GM18909 (cell line): ENCODE results near the gene SLX4.

Experiments used
- ATAC-seq: cut with Tn5 transposase; IDR thresholded peaks from one replicate; pipeline ENCODE4 v1.9.1; 2021; ENCODE audit warnings: mild to moderate bottlenecking; ENCODE audit not compliant: unreplicated experiment, poor library complexity

Gene SLX4

DNA sequence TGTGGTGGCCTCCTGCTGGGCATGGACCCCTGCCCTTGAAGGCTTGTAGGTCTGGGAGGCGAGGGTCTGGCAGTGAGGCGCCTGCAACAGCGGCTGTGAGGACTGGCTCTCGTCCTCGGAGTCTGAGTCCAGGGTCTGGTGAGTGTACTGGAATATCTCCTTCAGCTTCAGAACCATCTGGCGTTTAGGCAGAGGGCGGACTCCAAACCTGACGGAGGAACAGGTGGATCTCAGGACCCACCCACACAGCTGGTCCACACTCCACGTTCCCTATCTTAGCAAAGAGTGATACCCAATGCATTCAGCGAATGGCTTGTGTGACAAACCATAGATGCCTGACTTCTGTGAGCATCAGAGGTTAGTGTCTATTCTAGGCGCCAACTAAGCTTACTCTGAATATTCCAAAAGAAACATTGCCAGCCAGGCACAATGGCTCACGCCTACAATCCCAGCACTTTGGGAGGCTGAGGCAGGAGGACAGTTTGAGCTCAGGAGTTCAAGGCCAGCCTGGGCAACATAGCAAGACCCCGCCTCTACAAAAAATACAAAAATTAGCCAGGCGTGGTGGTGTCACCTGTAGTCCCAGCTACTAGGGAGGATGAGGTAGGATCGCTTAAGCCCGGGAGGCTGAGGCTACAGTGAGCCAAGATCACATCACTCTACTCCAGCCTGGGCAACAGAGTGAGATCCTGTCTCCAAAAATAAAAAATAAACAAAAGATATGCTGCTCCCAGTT is 27.9 kb downstream of the SLX4 start:
- ATAC-seq: no peak

- ATAC-seq: no peak
These were observed 28.9 kb downstream of the SLX4 start for GRCh38 chr16:3582276-3583165.

DNA sequence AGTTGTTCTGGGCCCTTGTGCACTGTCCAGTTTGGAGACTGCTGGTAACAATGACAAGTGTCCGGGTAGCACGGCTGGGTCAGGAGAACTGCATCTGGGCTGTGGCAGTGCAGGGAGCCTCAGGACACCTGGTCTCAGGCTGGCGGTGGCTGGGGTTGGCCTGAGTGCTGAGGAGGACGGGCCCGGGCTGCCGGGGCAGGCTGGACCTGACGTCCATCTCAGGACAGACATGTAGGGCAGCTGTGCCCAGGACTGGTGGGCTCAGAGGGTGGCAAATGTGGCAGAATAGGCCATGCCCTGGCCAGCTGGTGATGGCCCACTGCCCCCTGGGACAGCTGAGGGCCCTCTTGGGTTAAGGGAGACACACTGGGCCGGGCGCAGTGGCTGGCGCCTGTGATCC is 30.0 kb downstream of the SLX4 start:
- ATAC-seq: no peak

- ATAC-seq: no peak
These were observed 30.7 kb downstream of the SLX4 start for GRCh38 chr16:3580686-3581085.

GRCh38 chr16:3580251-3580651 is 31.2 kb downstream of the SLX4 start:
- ATAC-seq: no peak

DNA sequence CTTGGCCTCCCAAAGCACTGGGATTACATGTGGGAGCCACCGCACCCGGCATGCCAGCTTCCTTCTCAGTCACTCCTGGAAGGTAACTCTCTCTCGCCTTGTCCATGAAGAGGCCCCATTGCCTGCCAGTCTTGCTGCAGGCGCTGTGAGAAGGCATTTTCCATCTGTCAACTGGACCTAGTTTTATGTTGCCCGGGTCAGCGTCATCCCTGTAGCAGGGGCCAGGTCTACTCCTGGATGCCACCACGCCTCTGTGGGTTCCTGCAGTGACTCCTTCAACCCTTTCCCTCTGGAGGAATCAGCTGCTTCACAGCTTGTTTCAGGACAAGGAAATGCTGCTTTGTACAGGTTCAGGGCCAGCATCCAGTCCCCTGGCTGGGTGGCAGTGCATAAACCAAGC is 31.6 kb downstream of the SLX4 start:
- no peak for ATAC-seq

GRCh38 chr16:3578610-3579551 is 32.5 kb downstream of the SLX4 start:
- ATAC-seq: peak; percentile 74

GRCh38 chr16:3578121-3578520 is 33.3 kb downstream of the SLX4 start:
- no peak for ATAC-seq

DNA sequence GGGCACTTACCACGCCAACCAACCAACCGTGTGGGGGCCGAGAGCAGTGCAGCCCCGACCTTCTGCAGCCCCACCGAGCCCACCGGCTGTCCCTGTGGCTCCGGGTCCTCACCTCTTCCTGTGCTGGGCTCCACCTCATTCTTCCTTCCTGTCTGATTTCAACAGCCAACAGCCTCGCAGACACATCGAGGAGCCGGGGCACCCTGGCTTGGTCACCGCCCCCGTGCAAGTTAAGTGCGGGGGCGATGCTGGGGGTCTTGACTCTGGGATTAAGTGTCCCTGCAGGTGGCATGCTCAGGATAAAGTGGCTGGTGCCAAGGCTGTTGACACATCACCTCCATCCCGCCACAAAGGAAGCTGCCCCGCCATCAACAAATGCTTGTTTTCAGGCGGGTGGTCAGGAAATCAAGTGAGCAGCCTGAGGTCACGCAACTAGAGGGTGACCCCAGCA is 34.1 kb downstream of the SLX4 start, which contains the start of gene NLRC3:
NLRC3 (minus strand) TSS at position 102 of the 451 bp plus-strand sequence. CDS start 12,367 bp downstream, outside the sequence.
- ATAC-seq: no peak

DNA sequence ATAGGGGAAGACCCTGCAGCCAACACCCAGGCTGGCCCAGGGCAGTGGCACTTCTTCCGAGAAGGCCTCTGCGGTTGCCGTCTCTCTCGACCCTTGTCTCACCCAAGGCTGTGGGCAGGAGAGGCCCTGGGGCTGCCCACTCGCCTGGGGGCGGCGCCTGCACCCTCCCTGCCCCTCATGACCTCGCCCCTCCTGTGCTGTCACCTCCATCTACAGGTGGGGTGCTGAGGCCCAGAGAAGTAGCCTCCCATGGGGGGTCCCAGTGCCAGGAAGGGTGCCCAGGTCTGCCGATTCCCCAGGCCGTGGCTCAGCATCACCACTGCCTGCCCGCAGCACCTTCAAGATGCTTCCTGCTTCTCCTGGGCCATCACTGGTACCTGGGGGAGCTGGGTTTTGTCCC is 35.2 kb downstream of the SLX4 start:
- ATAC-seq: no peak

- no peak for ATAC-seq
These were observed 35.9 kb downstream of the SLX4 start for GRCh38 chr16:3575491-3575890.

DNA sequence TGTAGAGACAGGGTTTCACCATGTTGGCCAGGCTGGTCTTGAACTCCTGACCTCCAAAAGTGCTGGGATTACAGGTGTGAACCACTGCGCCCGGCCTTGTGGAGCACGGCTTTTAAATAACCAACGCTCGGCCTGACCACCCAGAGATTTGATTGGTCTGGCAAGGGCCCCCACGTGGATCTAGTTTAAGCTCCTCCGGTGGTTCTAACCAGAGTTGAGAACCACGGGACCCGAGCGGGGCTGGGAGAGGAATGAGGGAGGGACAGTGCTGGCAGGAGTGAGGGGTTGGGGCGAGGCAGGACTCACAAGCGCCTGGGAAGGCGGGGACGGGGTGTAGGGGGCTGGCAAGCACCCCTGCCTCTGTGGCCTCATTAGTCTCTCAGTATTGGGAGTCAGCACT is 37.2 kb downstream of the SLX4 start:
- ATAC-seq: no peak

DNA sequence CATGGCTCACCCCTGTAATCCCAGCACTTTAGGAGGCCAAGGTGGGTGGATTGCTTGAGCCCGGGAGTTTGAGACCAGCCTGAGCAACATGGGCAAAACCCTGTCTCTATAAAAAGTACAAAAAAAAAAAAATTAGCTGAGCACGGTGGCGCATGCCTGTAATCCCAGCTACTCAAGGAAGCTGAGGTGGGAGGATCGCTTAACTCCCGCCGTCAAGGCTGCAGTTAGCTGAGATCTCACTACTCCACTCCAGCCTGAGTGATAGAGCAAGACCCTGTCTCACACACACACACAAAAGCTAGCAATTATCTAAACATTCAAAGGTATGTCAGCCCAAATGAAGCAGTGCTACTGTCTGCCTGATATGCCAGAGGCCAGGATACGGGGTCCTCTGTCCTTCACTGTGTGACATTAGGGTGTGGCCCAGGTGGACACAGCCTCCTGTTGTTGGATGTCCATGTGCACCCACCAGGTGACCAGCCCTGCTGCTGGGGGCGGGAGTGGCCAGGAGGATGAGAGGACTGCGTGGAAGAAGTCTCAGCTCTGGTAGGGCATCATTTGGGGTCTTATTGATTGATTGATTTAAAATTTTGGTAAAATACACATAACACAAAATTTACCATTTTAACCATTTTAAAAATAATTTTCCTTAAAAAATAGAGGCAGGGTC is 38.1 kb downstream of the SLX4 start:
- ATAC-seq: no peak

DNA sequence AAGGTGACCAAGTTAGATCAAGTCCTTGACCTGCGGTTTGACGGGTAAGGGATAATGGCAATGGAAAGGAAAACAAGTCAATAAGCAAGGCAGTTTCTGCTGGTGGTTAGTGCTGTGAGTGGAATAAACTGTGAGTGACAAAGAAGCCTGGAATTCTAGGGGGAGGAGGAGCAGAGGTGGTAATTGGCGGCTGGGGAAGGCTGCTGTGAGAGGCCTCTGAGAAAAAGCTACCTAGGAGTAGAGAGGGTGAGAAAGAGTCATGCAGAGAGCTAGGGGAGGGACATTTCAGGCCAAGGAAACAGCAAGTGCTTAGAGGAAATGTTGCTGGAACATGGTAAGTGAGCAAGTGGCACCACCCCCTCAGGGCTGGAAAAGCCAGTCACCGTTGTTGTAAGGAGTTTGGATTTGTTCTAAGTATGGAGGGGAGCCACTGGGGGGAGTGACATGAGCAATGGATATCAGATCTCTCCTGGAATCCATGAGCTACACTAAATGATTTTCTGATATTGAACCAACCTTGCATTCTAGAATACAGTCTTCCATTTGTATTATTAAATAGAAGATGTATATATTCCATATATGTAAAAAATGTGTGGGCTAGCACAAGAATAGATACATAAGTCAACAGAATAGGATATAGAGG is 40.9 kb downstream of the SLX4 start:
- ATAC-seq: no peak

- no peak for ATAC-seq
These were observed 41.6 kb downstream of the SLX4 start for GRCh38 chr16:3569851-3570250.

- no peak for ATAC-seq
These were observed 44.4 kb downstream of the SLX4 start for GRCh38 chr16:3566990-3567389.

DNA sequence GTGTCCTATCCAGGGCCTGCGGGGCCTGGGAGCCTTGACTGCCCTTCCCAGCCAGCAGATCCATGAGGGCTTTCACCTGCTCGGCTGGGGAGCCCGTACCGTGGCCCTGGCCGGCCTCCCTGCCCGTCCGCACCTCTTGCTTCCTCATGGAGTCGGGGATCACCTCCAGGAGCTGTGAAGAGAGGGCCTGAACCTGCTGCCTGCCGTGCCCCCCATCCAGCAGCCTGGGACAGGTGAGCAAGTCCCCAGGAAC is 46.6 kb downstream of the SLX4 start:
- ATAC-seq: no peak

- ATAC-seq: no peak
These were observed 47.1 kb downstream of the SLX4 start for GRCh38 chr16:3564130-3564888.

DNA sequence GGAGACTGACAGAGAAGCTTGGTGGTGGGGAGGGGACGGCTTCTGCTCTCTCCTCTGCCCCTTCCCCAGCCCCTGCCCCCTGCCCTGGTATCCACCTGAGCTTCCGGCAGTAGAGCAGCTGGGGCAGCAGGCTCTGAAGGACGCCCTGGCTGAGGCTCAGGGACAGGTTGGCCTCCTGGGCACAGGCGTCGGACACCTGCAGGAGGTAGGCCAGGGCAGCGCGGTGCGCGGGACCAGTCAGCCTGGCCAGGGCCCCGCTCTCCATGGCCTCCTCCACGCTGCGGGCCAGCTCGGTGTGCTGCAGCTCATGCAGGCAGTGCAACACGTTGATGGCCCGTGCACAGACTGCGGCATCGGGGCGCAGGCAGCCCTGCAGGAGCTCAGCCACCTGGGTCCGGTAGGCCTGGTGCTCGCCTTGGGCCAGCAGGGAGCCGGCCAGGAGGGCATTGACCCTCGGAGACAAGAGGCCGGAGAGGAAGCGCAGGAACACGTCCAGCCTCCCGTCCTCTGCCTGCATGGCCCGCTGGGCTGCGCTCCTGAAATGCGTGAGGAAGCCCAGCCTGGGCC is 48.4 kb downstream of the SLX4 start:
- no peak for ATAC-seq
